GM21576 (cell line): Measurements from ENCODE around the gene LAMA4.
A peak's percentile ranks its signal among the peaks of the same experiment; 100 is the strongest.

Experiments used
- ATAC-seq: cut with Tn5 transposase; IDR thresholded peaks from one replicate; pipeline ENCODE4 v1.9.1; 2021; ENCODE audit warnings: mild to moderate bottlenecking, moderate library complexity; ENCODE audit not compliant: unreplicated experiment

Gene LAMA4

DNA sequence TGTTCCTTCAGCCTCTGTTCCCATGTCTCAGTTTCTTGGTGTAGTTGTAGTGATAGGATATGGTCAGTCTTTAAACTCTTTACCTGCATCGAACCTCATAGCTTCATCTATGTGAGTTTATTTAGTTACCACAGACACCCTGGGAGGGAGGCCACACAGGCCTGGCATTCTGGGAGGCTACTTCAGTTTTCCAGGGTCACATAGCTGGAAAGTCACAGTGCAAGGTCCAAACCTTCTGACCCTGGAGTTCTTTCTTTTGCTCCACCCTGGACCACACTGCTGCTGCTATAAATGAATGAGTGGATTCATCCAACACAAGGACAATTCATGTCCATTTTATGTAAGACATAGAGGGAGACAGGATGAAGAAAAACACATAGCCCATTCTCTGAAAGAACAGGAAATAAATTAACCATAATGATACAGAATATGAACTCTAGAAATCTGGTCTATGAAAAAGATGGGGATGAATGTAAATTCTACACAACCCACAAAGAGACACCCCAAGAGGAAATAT, 60.8 kb downstream of the LAMA4 start:
- no peak for ATAC-seq

DNA sequence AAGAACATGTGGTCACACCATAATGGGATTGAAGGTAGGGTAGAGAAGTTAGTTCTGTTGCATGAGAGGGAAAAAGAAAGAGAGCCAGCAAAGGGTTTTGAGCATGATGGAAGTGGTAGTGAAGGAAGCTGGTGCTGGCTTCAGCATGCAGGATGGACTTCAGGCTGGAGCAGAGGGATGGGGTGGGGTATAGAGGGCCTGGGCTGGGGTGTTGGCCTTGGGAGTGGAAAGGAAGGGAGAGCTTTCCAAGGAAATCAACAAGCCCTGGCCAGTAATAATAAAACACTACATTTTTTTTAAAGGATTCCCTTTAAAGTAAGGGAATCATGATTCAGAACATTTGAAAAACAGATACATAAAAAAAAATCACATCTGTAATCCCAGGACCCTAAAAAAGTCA, 61.2 kb downstream of the LAMA4 start:
- ATAC-seq = no peak

DNA sequence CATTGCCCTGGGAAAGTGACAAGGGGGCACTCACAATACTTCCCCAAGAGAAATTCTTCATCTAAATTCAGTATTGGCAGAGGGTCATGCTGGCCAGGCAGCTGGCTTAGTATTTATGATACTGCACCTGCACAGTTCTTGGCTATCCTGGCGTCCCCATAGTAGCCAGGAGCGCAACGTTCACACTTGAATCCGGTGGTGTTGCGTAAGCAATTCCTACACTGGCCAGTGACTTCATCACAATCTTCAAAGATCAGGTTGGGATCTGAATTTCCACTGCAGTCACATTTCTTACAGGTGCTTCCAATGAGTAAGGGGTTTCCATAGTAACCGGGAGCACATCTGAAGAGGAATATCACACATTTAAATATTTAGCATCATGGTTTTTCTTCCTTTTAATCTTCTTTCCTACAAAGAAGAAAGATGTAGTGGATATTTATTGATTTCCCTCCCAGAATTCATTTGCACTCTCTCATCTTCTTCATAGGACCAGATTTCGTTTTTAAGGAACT, 62.8 kb downstream of the LAMA4 start:
- no peak for ATAC-seq

DNA sequence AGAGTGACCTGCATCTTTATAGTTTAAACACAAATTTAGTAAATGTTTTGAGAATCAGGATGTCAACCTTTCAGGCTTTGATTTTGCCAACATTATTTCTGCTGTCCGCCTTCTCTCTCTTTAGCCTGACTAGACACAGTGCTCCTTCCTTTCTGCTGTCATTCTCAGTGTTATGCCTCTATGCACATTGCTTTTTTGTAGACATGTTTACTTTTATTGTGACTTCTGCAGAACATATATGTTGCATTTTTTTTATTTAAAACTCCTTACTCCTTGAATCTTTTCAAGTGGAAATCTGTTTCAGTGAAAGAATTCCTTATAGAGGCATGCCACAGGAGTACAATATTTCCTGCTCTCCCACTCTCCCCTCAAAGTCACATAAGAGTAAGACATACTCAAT, 64.2 kb downstream of the LAMA4 start:
- ATAC-seq = no peak

DNA sequence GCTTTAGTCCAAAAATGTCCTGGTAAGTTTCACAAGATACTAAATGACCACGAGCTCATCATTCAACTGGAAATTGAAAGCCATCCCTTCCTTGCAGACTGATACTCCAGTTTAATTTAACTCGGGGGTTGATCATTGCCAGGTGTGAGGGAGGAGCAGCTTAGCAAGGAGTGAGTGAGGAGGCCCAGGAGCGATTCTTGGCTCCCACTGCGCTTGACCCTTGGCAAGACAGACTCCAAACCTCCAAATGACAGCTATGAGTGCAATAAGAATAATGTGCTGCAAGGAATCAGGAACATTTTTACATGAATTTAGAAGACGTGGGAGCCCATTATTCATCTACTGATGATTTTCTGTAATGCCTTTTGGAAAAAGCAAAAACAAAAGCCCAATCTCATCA, 64.9 kb downstream of the LAMA4 start:
- ATAC-seq = no peak

DNA sequence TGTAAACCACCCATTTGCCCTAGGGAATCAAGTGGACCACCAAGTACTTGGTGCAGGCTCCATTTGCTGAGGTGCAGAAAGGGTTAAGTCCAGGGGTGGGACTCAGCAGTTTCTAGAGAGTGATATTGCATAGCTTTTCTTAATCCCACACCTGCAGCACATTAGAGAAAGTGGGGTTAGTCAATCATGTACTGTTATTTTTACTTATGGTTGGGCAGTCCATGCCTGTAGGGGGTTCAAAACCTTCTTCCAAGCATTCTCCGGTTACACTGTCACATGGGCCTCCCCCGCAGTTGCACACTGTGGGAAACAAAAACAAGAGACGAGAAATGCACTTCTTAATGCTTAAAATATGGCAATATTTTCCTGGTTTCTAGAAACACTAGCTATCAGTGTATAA, 65.5 kb downstream of the LAMA4 start:
- no peak for ATAC-seq

DNA sequence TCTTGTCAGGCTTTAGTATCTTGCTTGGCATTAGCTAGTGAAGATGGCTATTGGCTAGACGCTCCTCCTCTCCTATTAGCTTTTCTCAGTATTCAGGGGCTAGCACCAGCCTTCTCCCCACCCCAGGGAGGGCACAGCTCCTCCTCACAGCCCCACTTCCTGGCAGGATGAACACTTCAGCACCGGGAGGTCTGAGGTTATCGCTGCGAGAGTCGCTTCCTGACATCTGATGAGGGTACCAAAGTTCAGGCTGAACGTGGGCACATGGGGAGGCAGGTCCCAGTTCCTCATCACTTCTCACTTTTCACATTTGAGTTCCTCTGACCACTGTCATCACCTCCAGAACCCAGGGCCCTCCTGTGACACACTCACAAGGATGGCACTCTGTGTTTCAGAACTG, 66.6 kb downstream of the LAMA4 start:
- ATAC-seq = no peak

DNA sequence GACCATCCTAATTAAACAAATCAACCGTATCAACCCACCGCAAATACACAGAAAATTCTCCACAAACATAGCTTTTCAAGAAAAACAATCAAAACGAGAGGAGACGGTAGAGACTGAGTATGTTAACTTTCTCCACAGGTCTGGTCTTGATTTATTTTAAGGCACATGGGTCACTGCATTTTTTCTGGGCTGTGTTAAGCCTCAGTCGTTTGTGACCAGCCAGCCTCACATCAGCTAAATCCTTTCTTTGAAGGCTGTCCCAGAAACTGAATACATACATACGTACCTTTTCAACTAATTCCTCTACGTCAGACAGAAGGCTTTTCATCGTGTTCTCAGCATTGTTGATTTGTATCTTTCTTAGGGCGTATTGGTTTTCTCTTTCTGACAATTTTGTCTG, 69.4 kb downstream of the LAMA4 start:
- no peak for ATAC-seq

DNA sequence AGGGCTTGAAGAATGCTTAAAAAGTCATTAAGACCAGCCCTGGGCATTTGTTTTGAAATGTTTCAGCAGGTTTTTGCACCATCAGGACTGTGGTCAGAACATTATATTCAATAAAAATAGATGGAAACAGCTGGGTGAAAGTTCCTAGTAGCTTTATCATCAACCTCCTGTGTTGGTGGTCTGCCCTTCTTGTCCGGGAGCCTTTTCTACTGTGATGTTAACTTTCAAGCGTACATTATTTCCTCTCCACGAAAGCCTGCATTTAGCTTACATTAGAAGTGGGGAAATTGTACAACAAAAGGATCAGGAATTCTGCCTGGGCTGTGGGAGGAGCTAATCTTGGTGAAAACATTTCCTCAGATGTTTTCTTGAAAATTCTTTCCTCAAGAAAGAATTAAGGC, 71.1 kb downstream of the LAMA4 start:
- ATAC-seq = no peak

DNA sequence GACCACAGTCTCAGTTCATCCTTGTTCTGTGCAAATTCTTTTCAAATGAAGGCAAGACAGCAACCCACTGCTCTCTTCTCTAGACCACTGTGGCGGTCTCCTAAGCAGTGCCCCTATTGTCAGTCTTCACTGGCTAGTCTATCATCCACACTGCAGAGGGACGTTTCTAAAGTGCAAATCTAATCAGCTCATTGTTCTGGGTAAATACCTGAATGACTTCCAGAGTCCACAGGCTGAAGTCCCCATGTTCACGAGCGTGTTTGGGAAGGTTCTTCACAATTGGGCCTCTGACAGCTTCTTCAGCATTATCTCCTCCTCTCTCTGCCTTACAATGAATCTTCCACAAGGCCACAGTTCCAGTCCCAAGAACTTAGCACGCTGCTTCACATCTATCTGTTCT, 73.2 kb downstream of the LAMA4 start:
- no peak for ATAC-seq

DNA sequence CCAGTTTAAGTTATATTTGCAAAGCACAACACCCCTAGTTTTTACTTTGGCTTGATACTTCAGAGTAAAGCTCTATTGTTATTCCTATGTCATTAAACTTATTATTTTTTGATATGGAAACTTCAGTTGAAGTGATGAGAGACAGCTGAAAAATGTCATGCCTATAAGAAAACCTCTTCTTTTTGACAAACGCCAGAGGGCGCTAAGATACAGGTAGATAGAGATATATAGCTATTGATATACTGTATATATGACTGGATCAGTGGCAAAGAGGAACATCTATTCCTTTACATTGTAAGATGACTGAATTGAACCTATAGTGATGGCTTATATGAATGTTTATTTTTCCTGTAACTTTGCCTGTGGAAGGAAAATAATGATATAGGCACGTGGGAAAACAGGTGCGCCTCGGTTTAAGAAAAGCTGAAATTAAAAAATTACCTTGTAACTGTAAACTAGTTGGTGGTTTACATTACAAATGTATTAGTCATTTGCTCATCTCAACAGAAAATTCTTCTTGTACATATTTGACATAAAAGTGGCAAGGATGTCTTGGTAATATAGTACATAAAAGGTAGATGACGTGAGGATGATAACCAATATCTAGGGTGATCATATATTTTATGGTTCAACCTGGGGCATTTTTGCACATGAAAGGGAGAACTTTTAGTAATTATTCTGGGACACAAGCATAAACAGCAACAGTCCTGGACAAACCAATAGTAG, 74.1 kb downstream of the LAMA4 start:
- peak; percentile 85 for ATAC-seq

DNA sequence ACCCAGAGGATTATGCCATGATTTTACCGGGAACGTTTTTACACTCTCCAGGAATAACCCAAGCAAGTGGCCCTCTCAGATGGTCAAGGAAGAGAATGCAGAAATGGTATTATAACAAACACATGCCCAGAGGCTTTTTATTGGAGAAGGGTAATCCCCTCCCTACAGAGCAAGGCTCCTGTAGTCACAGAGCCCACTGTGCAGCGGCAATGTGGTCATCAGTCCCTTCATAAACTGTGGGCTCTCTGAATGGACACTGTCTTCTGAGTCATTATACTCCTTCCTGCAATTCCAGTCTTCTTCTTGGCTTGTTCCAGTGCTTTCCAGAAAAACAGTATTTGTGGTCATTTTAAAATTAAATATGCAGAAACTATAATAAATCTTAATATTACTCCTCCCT, 74.7 kb downstream of the LAMA4 start:
- no peak for ATAC-seq

DNA sequence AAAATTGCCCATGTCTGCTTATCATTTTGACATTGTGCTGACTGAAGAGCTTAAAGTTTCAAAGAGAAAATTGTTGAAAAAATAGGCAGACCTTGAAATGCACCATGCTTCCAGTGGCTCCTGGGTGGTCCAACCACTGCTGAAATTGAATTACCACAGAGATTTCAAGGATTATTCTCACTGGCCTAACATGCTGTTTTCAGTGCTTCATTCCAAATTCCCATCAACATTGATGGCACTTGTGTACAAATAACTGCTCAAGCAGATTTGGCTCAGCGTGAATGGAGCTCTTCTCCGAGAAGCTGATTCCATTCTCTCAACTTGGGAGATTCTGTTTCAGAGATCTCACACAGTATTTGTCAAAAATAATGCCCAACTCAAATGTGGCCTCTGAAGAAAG, 75.5 kb downstream of the LAMA4 start:
- ATAC-seq = no peak

DNA sequence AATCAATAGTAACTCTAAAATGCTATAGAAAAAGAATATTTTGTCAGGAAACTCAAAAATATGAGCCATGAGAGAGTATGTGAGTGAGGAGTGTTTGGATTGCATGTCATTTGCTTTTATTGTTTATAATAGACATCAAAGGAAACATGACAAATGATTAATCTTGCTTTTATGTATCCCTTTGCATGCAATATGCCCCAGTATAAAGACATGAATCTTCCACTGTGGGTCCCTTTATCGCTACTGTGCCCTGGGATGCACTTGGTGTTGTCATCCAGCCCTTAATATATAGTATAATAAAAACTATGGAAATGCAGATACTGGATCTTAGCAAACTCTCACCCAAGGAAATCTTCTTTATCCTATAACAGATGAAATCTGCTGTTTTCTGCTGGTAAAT, 77.3 kb downstream of the LAMA4 start:
- ATAC-seq = no peak

DNA sequence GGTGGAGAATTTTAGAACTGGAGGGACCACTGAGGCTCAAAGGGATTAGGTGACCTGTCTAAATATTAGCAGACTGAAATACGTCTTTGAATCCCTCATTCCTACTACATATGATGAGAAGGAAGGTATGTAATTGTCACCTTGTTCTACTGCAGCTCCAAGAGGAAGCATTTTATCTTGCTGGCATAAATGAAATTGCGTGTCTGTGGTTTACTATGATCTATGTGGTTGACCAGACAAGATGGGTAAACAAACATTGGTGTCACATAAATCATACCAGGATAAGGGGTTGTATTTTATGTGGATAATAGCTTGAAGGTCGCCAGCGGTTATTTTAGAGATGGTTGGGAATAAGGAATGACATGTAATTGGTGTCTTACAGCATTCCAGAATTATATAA, 78.2 kb downstream of the LAMA4 start:
- ATAC-seq = no peak

DNA sequence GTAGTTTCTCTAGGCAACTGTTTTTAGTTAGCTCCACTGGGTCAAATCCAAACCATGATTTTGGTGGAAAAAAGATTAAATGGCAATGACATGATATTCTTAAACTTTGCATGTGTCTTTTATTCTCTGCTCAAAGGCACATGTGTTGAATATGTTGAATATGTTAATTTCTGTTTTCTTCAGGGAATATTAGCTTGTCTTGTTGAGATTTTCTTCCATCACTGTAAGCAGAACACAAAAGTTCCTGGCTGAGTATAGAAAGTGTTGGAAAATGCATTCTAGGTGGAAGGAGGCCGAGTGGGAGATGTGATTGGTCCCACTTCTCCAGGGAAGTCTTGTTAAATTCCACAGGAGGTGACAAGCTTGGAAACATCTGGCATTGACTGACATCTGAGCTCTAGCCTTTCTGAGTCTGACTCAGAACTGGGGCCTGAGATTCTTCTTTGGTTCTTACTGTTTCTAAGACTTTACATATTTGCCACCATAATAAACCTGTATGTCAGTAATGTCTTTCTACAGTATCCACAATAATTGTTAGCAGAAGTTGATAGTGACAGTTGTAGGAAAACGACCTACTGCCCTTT, 81.1 kb downstream of the LAMA4 start:
- ATAC-seq = no peak

DNA sequence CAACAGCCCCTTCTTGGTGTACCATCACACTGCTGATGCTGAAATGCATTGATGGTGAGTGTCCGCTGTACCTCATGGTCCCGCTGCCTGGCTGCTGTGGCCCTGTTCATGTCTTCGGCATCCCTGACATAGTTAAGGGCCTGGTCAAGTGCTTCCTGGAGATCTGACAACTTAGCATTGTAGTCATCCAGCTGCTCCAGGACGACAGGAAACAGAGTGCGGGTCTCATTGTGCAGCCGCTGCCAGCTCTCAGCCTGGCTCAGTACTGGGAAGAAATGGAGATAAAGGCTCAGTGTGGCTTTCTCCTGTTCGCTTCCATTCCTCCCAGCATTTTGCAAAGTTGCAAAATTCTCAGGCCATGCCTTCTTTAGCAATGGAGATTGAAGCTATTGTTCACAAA, 81.8 kb downstream of the LAMA4 start:
- ATAC-seq = no peak

DNA sequence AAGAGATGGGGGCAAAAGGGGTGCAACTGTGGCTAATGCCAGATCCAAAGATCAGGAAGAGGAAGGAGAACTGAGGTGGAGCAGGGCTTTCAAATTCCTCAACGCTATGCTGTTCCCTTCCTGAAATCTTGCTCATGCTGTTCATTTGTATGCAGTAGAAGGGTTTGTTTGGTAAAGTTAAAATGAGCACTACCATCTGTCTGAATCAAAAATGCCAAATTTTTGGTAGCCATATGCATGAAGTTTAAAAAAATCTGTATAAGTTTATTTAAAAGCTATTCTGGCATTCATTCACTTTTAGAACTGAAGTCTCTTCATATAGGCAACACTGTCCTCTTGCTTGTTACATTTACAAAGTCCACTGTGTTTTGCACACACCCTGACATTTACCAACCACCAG, 84.8 kb downstream of the LAMA4 start:
- no peak for ATAC-seq

DNA sequence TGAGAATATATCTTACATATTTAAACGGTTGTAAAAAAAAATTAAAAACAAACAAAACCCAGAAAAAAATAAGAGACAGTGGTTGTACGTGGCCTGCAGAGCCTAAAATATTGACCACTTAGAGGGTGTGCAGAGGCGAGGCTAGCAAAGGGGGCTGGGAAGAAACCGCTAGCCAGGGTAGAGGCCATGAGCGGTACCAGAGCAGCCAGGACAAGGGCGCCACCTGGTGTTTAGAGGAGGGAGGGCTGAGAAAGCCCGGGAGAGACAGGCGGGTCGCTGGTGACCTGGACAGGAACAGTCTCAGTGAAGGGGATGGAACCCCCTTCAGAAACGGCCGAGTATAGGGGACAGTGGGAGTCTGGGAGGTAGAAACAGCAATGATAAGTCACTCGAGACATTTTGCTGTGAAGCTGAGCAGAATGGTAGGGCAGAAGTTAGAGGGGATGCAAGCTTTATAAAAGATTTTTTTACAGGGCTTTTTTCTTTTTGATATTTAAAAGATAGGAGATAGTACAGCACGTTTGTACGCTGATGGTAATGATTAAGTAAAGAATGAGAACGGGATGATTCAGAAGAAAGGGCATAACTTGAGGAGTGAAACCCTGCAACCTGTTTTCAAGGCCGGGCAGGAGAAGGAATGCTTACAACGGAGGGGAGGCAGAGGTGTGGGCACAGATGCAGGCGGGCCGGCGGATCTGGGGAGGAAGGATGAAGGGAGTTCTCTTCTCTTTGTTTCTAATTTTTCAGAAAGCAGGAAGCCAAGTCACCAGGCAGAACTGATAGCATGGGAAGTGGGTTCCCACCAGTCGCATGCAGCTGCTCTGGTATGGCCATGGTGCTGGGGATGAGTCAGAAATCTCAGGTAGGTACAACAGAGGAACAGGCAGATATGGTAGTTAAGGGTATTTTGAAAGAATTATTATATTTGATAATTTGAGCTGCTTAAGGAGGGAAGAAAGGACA, 90.8 kb downstream of the LAMA4 start:
- peak; percentile 99 for ATAC-seq

DNA sequence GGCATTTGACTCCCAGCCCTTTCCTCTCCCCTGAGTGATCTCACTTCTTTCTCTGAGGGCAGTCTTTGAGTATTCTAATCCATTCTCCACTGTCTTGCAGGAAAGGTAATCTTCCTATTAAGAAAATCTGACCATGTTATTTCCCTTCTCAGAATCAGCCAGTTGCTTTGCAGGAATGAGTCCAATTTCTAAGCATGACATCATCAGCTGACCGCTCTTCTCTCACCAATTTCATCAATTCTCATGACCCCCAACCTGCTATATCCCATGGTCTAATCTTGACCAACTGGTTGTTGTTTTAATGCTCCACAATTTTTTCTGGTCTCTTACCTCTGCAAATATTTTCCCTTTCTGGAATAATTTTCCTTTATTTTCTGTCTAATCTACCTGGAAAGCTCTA, 93.6 kb downstream of the LAMA4 start:
- no peak for ATAC-seq

DNA sequence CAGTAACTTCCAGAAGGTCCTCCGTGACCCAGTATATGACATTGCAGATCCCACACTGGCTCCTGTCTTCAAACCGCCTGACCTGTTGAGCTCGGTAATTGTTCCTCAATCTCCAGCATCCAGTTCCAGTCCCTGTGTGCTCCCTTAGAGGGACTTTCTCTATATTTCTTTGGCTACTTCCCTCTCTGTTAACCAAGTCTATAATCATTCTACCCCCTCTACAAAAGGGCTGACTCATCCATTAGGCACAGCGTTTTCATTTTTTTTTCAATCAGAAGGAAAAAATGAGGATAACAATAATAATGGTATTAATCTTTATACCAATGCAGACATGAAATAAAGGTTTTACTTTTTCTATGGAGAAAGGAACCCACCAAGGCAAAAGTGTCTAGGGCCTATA, 97.7 kb downstream of the LAMA4 start:
- no peak for ATAC-seq
